KMS-11 (cell line): ENCODE results near the gene BNIP2.
"Not testable (repeated sequence)": the region's sequence is repeated elsewhere in the genome, so short reads cannot be mapped to it uniquely, and the experiment has no call there.

Experiments
- H2AFZ ChIP-seq: fragments of 200-600 bp; sonication (generic); 2 replicates; pipeline ENCODE4 v1.6.1; 2016; ENCODE audit warnings: antibody characterized with exemption, mixed run types, low read depth
- H3K27ac ChIP-seq: fragments of 200-600 bp; sonication (generic); 2 replicates; pipeline ENCODE4 v1.6.1; 2016; ENCODE audit warnings: mild to moderate bottlenecking, mixed run types
- H3K27me3 ChIP-seq: fragments of 200-600 bp; sonication (generic); 2 replicates; pipeline ENCODE4 v1.6.1; 2017; ENCODE audit warnings: mild to moderate bottlenecking, low read depth, mixed run types, moderate library complexity; ENCODE audit not compliant: insufficient read depth
- H3K36me3 ChIP-seq: fragments of 200-600 bp; sonication (generic); 2 replicates; pipeline ENCODE4 v1.6.1; 2017; ENCODE audit warnings: mild to moderate bottlenecking, mixed run types; ENCODE audit not compliant: insufficient read depth
- H3K4me1 ChIP-seq: fragments of 200-600 bp; sonication (generic); 2 replicates; pipeline ENCODE4 v1.6.1; 2016; ENCODE audit warnings: mild to moderate bottlenecking, low read depth, mixed run types; ENCODE audit not compliant: poor library complexity, severe bottlenecking
- H3K4me2 ChIP-seq: fragments of 200-600 bp; sonication (generic); 2 replicates; pipeline ENCODE4 v1.7.0; 2016; ENCODE audit warnings: mild to moderate bottlenecking, mixed run types
- H3K4me3 ChIP-seq: fragments of 200-600 bp; sonication (generic); IDR thresholded peaks from 2 replicates; pipeline ENCODE4 v1.6.1; 2017; ENCODE audit warnings: low read depth, low read length, mixed read lengths; ENCODE audit not compliant: insufficient read depth
- H3K79me2 ChIP-seq: fragments of 200-600 bp; sonication (generic); 2 replicates; pipeline ENCODE4 v1.6.1; 2016; ENCODE audit warnings: low read depth, mixed run types; ENCODE audit not compliant: insufficient read depth
- H3K9ac ChIP-seq: fragments of 200-600 bp; sonication (generic); 2 replicates; pipeline ENCODE4 v1.6.1; 2016; ENCODE audit warnings: mild to moderate bottlenecking, mixed run types
- H4K20me1 ChIP-seq: fragments of 200-600 bp; sonication (generic); 2 replicates; pipeline ENCODE4 v1.6.1; 2016; ENCODE audit warnings: mild to moderate bottlenecking, mixed run types; ENCODE audit not compliant: insufficient read depth
- TF ChIP-seq, protein P1 (sequence below): fragments of 200-600 bp; sonication (generic); conservative IDR thresholded peaks from 2 replicates; pipeline ENCODE4 v1.6.1; 2017; ENCODE audit warnings: low read depth, mild to moderate bottlenecking, antibody characterized with exemption, low read length, moderate library complexity, mixed read lengths

Gene BNIP2

DNA sequence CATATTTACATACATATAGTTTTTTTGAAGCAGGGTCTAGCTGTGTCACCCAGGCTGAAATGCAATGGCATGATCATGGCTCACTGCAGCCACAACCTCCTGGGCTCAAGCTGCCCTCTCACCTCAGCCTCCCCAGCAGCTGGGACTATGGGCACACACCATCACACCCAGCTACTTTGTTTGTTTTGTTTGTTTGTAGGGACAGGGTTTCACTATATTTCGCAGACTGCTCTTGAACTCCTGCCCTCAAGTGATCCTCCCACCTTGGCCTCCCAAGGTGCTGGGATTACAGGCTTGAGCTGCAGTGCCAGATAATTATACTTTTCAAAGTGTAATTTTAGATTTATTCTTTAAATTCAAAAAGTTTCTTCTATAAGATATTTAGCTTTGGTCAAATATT is 42.0 kb downstream of the BNIP2 start:
- Histone ChIP-seq H3K27ac (no peak overlapping the region), H3K9ac (no peak overlapping the region), H3K4me3 (no peak overlapping the region), H3K79me2 (no peaks in the 10 kb centered on the region), H3K4me2 (no peak overlapping the region), H4K20me1 (no peaks in the 10 kb centered on the region), H3K4me1 (no peaks in the 10 kb centered on the region), H3K27me3 (no peaks in the 10 kb centered on the region), H2AFZ (no peak overlapping the region), H3K36me3 (0 out of 2 replicates have a peak, but pooled peaks cover 3% of the 10 kb centered on the region)
- TF ChIP-seq, protein P1, sequence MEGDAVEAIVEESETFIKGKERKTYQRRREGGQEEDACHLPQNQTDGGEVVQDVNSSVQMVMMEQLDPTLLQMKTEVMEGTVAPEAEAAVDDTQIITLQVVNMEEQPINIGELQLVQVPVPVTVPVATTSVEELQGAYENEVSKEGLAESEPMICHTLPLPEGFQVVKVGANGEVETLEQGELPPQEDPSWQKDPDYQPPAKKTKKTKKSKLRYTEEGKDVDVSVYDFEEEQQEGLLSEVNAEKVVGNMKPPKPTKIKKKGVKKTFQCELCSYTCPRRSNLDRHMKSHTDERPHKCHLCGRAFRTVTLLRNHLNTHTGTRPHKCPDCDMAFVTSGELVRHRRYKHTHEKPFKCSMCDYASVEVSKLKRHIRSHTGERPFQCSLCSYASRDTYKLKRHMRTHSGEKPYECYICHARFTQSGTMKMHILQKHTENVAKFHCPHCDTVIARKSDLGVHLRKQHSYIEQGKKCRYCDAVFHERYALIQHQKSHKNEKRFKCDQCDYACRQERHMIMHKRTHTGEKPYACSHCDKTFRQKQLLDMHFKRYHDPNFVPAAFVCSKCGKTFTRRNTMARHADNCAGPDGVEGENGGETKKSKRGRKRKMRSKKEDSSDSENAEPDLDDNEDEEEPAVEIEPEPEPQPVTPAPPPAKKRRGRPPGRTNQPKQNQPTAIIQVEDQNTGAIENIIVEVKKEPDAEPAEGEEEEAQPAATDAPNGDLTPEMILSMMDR: no peak

DNA sequence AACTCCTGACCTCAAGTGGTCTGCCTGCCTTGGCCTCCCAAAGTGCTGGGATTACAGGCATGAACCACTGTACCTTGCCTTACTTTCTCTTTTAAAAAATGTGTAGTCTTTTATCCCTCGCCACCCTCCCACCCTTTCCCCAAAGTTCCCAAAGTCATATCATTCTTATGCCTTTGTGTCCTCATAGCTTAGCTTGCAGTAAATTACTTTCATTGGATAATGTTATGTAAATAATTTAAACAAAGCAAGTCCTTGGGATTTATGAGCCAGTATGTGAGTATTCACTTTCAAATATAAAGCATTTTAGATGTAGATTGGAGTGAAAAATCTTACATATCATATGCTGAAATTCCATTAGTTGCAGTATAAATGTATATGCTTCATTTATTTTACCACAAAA is 42.8 kb downstream of the BNIP2 start:
- TF ChIP-seq, protein P1: no peak
- Histone ChIP-seq H3K4me1 (no peaks in the 10 kb centered on the region), H3K4me3 (no peak overlapping the region), H3K27me3 (no peaks in the 10 kb centered on the region), H4K20me1 (no peaks in the 10 kb centered on the region), H3K4me2 (no peak overlapping the region), H3K9ac (no peak overlapping the region), H3K27ac (no peak overlapping the region), H3K79me2 (no peaks in the 10 kb centered on the region), H2AFZ (no peak overlapping the region), H3K36me3 (no peaks in the 10 kb centered on the region)

DNA sequence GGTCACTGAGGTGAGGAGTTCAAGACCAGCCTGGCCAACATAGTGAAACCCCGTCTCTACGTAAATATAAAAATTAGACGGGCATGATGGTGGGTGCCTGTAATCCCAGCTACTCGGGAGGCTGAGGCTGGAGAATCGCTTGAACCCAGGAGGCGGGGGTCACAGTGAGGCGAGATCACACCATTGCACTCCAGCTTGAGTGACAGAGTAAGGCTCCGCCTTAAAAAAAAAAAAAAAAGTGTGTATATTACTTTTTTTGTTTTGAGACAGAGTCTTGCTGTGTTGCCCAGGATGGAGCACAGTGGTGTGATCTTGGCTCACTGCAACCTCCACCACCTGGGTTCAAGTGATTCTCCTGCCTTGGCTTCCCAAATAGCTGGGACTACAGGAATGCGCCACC is 43.3 kb downstream of the BNIP2 start:
- not testable (repeated sequence) for H3K27ac ChIP-seq, H3K36me3 ChIP-seq, H3K9ac ChIP-seq

DNA sequence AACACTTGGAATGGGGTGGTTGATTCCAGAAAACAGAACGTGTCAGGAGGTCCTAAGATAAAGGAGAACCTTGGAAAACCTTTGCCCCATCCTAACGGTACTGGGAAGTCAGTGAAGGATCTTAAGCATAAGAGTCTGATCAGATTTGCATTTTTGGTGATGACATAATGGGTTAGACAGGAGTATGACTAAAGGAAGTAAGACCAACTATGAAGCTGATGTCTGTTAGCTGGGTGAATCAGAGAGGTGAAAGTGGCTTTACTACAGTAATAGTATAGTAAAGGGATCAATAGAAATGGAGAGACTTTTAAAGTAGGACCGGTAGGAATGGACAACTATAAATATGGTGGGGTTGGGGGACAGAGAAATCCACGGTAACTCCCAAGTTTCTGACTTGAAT is 44.4 kb downstream of the BNIP2 start:
- Histone ChIP-seq H2AFZ (no peak overlapping the region), H3K36me3 (no peaks in the 10 kb centered on the region), H3K4me2 (no peak overlapping the region), H3K27me3 (no peaks in the 10 kb centered on the region), H4K20me1 (no peaks in the 10 kb centered on the region), H3K4me1 (no peaks in the 10 kb centered on the region), H3K9ac (no peak overlapping the region), H3K4me3 (no peak overlapping the region), H3K27ac (no peak overlapping the region), H3K79me2 (no peaks in the 10 kb centered on the region)
- TF ChIP-seq, protein P1: no peak

More for the DNA sequence above, 43.3 kb downstream of the BNIP2 start:
- H2AFZ ChIP-seq, H3K79me2 ChIP-seq, H3K27me3 ChIP-seq, H3K4me3 ChIP-seq, H3K4me1 ChIP-seq, H4K20me1 ChIP-seq, H3K4me2 ChIP-seq: not testable (repeated sequence)

DNA sequence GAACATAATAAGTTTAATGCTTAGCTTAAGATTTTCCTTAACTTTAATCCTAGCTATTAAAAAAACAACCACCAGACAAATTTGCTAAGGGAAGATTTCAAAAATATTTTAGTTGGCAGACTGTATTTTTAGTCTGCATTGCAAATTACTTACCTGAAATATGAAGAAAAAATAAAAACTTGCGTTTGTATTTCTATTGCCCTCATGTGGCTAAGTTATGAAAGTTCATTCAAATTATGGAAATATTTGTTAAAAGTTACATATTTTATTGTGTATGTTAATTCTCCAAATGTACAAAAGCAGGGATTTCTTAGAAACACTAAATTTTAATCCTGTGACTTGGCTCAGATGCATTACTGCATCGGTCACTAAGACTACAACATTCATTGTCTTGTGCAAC is 46.8 kb downstream of the BNIP2 start:
- H3K27me3 ChIP-seq: no peaks in the 10 kb centered on the region
- no peaks in the 10 kb centered on the region for H4K20me1 ChIP-seq
- H3K9ac ChIP-seq: no peak overlapping the region
- TF ChIP-seq, protein P1: peak; percentile 25
- H3K36me3 ChIP-seq: no peaks in the 10 kb centered on the region
- H3K27ac ChIP-seq: no peak overlapping the region
- H3K79me2 ChIP-seq: no peaks in the 10 kb centered on the region
- H3K4me3 ChIP-seq: no peak overlapping the region
- no peak overlapping the region for H3K4me2 ChIP-seq
- H3K4me1 ChIP-seq: no peaks in the 10 kb centered on the region
- no peak overlapping the region for H2AFZ ChIP-seq

DNA sequence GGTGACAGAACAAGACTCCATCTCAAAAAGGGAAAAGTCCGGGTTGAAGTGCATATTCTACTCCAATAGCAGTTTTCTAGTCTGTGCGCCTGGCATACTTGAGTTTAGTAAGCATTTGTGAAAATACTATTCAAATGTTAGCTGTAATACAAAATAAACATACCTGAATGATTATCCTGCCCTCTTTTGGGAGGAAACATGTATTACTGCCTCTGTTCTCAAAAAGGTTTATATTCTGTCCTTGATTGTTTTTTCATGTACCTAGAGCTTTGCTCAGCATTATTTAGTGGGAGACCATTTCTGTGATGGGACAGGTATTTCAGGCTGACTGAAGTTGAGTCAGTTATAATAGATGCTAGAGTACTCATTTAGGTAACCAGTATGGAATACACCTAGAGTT is 51.6 kb downstream of the BNIP2 start:
- H3K27ac ChIP-seq, H3K4me1 ChIP-seq, H2AFZ ChIP-seq, H3K9ac ChIP-seq, H3K79me2 ChIP-seq, H4K20me1 ChIP-seq, H3K27me3 ChIP-seq, H3K4me2 ChIP-seq, H3K36me3 ChIP-seq, H3K4me3 ChIP-seq: not testable (repeated sequence)
